IPS DF 6.9 (cell line): Measurements from ENCODE around the gene DPP7.
"Not testable (repeated sequence)": the region's sequence is repeated elsewhere in the genome, so short reads cannot be mapped to it uniquely, and the experiment has no call there.

Source experiments
- DNase-seq: peaks from one replicate; pipeline ENCODE4 v3.0.0-alpha.2; 2013; ENCODE audit warnings: low read depth, low spot score
- H3K27ac ChIP-seq: one replicate; pipeline ENCODE4 v1.5.1; 2013; ENCODE audit warnings: low read length, control low read depth
- H3K27me3 ChIP-seq: 2 replicates; pipeline ENCODE4 v1.6.1; 2013; ENCODE audit warnings: mild to moderate bottlenecking, low read length; ENCODE audit not compliant: control insufficient read depth, insufficient read depth
- H3K36me3 ChIP-seq: 2 replicates; pipeline ENCODE4 v1.6.1; 2013; ENCODE audit warnings: low read length; ENCODE audit not compliant: control insufficient read depth, insufficient read depth
- H3K4me1 ChIP-seq: 2 replicates; pipeline ENCODE4 v1.6.1; 2013; ENCODE audit warnings: low read length; ENCODE audit not compliant: control insufficient read depth, insufficient read depth
- H3K4me3 ChIP-seq: 2 replicates; pipeline ENCODE4 v1.5.1; 2013; ENCODE audit warnings: mild to moderate bottlenecking, low read length
- H3K9me3 ChIP-seq: 2 replicates; pipeline ENCODE4 v1.6.1; 2013; ENCODE audit warnings: low read length, inconsistent platforms; ENCODE audit not compliant: control insufficient read depth, insufficient read depth
- WGBS: extraction: QIAGEN DNeasy Blood & Tissue Kit; methylation state at CpG from one replicate; pipeline ENCODE4 v1.1.7; 2013; ENCODE audit warnings: mixed read lengths, missing lambda C conversion rate; ENCODE audit not compliant: insufficient read length, insufficient coverage; 5-methylcytosine and 5-hydroxymethylcytosine counted together

DPP7 gene

DNA sequence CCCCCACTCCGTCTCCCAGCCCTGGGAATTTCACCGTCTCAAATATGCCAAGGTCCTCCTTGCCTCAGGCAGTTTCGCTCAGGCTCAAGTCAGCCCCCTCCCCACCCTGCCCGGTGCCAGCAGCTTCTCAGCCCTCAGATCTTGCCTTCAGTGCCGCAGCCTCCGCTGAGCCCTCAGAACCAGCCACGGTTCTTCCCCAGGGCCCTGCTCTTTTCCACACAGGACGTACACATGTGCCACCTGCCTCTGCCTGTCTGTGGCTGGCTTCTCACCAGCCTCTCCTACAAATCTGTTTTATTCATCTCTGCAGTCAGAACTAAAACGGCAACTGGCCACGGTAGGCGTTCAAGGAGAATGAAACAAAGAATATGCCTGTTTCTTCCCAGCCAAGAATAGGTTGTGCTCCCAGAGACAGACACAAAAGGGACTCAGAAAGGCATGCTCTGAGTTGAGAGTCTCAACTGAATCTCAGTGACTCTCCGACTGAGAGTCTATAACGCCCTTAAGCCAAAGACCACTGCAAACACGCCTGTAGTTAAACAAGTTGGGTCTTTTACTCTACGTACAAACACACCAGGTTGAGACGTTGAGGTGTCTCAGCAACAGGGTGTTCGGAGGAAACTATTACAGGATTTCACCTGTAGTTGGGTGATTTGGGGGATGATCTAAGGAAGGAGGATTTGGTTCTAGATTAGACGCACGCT lies 13.8 kb upstream of the DPP7 start:
- no CpG with 5 or more reads among the region's 19 CpGs for WGBS

DNA sequence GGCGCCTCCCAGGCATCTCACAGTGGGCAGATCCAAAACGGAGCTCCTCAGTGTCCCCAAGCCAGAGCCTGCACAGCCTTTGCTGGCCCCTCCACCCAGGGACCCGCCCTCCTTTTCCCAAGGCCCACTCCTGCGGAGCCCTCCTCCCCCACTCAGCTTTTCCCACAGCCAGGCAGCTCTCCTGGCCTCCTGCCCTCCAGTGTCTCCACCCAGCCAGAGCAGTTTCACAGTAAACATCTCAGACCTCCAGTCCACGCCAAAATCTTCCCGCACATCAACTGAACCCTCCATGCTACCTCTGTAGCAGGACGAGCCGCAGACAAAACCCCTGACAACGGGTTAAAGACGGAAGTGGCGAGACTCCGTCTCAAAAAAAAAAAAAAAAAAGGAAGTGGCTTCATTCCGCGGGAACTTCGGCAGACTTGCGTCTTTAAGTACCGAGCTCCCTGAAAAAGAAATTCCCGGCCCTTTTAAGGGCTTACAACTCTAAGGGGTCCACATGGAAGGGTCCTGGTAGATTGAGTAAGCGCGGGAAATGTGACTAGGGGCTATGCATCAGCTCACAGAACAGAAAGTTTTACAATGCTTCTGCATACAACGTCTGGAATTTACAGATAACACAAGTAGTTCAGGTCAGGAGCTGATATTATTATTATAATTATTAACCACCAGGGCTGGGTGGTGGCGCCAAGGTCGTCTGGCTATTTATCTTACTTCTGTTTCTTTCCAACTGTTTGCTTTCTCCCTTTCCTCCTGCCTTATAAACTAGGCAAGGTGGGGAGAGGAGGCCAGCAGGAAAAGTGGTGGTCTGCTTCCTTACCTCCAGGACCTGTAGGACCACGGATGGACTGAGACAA lies 13.0 kb upstream of the DPP7 start:
- H3K4me3 ChIP-seq = no peak overlapping the region
- H3K27ac ChIP-seq = no peak overlapping the region
- no peak for DNase-seq
- WGBS = no CpG with 5 or more reads among the region's 24 CpGs
- H3K36me3 ChIP-seq = no peaks in the 10 kb centered on the region
- peaks cover 2% of the 10 kb centered on the region for H3K4me1 ChIP-seq
- H3K9me3 ChIP-seq = no peaks in the 10 kb centered on the region
- H3K27me3 ChIP-seq = no peaks in the 10 kb centered on the region

More for the DNA sequence above, 13.8 kb upstream of the DPP7 start:
- no peak overlapping the region for H3K4me3 ChIP-seq
- H3K36me3 ChIP-seq = no peaks in the 10 kb centered on the region
- peaks cover 2% of the 10 kb centered on the region for H3K4me1 ChIP-seq
- H3K9me3 ChIP-seq = no peaks in the 10 kb centered on the region
- no peak for DNase-seq
- H3K27ac ChIP-seq = no peak overlapping the region
- no peaks in the 10 kb centered on the region for H3K27me3 ChIP-seq

DNA sequence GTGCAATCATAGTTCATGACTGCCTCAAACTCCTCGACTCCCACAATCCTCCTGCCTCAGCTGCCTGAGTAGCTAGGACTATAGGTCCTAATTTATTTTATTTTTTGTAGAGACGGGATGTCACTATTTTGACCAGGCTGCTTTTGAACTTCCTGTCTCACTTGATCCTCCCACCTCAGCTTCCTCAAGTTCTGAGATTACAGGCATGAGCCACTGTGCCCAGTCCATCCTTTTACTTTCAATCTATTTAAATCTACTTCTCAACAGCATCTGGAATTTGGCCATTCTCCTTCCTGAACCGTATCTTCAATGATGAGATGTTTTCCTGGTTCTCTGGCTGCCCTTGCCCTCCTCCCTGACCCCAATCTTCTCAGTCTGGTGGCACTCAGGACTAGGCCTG lies 12.3 kb upstream of the DPP7 start:
- Histone ChIP-seq H3K27me3 (no peaks in the 10 kb centered on the region), H3K4me1 (peaks cover 2% of the 10 kb centered on the region), H3K36me3 (no peaks in the 10 kb centered on the region), H3K27ac (no peak overlapping the region), H3K4me3 (no peak overlapping the region), H3K9me3 (no peaks in the 10 kb centered on the region)
- no CpG with 5 or more reads among the region's 3 CpGs for WGBS
- DNase-seq = no peak

DNA sequence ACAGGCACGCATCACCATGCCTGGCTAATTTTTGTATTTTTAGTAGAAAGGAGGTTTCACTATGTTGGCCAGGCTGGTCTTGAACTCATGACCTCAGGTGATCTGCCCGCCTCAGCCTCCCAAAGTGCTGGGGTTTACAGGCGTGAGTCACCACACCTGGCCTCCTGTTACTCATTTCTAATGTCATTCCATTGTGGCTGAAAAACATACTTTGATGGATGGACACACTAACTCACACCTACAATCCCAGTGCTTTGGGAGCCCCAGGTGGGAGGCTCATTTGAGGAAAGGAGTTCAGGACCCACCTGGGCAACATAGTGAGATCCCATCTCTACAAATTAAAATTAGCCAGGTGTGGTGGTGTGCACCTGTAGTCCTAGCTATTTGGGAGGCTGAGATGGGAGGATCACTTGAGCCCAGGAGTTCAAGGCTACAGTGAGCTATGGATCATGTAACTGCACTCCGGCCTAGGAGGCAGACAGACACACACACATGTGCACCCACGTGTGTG lies 9.5 kb upstream of the DPP7 start:
- not testable (repeated sequence) for H3K4me3 ChIP-seq, H3K4me1 ChIP-seq, H3K9me3 ChIP-seq, H3K27me3 ChIP-seq, H3K27ac ChIP-seq, DNase-seq, H3K36me3 ChIP-seq
- no CpG with 5 or more reads among the region's 5 CpGs for WGBS

DNA sequence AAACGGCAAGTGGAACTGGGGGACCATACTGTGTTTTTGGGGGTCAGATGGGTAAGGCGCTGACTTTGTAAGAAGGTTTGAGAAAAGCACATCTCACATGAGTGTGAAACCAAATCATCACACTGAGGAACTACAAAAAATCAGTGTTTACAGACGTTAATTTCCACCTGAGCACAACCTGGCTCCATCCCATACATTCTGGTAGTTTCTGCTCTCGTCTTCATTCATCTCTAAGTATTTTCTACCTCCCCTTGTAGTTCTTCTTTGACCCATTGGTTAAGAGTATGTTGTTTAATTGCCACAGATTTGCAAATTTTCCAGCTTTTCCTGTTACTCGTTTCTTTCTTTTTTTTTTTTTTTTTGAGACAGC lies 8.9 kb upstream of the DPP7 start:
- Histone ChIP-seq H3K4me3 (no peak overlapping the region), H3K27ac (no peak overlapping the region), H3K36me3 (no peaks in the 10 kb centered on the region), H3K9me3 (no peaks in the 10 kb centered on the region), H3K27me3 (no peaks in the 10 kb centered on the region), H3K4me1 (no peaks in the 10 kb centered on the region; the same call in 1 of the 2 replicates)
- WGBS = no CpG with 5 or more reads among the region's 5 CpGs
- DNase-seq = no peak

DNA sequence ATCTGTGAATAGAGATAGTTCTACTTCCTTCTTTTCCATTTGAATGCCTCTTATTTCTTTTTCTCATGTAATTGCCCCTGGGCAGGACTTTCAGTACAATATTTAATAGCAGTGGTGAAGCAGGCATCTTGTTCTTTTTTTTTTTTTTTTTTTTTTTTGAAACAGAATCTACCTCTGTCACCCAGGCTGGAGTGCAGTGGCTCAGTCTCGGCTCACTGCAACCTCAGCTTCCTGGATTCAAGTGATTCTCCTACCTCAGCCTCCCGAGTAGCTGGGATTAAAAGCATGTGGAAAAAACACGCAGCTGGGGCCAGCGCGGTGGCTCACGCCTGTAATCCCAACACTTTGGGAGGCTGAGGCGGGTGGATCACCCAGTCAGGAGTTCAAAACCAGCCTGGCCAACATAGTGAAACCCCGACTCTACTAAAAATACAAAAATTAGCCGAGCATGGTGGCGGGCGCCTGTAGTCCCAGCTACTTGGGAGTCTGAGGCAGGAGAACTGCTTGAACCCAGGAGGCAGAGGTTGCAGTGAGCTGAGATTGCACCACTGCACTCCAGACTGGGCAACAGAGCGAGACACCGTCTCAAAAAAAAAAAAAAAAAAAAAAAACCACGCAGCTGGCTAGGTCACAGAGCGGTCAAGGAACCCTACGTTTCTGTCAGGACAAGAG lies 8.4 kb upstream of the DPP7 start:
- H3K36me3 ChIP-seq, H3K27ac ChIP-seq, H3K4me3 ChIP-seq, H3K9me3 ChIP-seq, H3K4me1 ChIP-seq, DNase-seq, H3K27me3 ChIP-seq: not testable (repeated sequence)
- no CpG with 5 or more reads among the region's 16 CpGs for WGBS

DNA sequence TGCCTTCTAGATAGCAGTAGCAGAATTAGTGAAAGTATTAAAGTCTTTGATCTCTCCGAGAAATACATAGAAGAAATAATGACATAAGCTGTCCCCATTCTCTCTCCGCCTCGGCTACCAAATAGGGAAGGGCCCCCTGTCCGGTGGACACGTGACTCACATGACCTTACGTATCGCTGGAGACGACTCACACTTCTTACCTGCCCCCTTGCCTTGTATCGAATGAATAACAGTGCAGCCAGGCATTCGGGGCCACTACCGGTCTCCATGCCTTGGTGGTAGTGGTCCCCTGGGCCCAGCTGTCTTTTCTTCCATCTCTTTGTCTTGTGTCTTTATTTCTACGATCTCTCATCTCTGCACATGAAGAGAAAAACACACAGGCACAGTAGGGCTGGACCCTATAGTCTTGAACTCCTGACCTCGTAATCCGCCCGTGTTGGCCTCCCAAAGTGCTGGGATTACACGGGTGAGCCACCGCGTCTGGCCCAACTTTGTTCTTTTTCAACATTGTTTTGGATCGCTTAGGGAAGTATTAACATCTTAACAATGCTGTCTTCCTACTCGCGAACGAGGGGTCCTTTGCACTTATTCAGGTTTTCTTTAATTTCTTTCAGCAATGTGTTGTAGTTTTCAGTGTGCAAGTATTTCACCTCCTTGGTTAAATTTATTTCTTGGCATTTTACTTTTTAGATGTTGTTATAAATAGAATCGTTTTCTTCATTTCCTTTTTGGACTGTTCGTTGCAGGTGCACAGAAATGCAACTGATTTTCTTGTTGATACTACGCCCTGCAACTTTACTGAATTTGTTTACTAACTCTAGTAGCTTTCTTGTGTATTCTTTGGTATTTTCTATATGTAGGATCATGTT lies 7.6 kb upstream of the DPP7 start:
- not testable (repeated sequence) for H3K4me3 ChIP-seq, H3K36me3 ChIP-seq, H3K9me3 ChIP-seq, H3K27ac ChIP-seq, DNase-seq, H3K4me1 ChIP-seq, H3K27me3 ChIP-seq
- WGBS = no CpG with 5 or more reads among the region's 25 CpGs

DNA sequence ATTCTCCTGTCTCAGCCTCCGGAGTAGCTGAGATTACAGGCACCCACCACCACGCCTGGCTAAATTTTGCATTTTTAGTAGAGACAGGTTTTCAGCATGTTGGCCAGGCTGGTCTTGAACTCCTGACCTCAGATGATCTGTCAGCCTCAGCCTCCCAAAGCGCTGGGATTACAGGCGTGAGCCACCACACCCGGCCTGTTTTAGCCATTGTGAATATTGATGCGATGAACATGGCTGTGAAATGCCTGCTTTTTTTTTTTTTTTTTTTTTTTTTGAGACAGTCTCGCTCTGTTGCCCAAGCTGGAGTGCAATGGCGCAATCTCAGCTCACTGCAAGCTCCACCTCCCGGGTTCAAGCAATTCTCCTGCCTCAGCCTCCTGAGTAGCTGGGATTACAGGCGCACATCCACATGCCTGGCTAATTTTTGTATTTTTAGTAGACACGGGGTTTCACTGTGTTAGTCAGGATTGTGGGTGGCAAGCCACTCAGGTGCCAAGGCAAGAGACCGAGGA lies 3.6 kb upstream of the DPP7 start:
- DNase-seq, H3K4me1 ChIP-seq, H3K9me3 ChIP-seq, H3K36me3 ChIP-seq, H3K27ac ChIP-seq, H3K4me3 ChIP-seq: not testable (repeated sequence)
- WGBS = no CpG with 5 or more reads among the region's 12 CpGs
- H3K27me3 ChIP-seq = peaks cover 11% of the 10 kb centered on the region; the same call in 1 of the 2 replicates

DNA sequence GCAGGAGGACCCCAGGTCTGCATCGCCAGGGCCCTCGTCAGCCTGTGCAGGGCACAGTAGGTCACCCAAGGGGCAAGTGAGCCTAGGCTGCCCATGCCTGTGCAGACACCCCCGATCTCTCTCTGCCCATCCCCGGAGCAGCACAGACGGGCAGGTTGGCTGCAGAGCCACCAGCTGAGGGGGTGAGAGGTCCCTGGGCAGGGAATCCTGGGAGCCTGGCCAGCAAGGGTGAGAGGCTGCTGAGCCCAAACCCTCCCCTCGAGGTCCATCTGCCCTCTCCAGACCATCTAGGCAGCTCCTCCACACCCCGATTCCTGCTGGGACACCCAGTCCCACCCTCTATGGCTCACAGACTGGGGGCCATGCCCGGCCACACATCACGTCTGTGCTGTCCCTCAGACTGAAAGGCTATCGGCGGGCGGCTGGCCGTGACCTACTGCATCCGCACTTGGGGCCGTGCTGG lies 2.8 kb upstream of the DPP7 start:
- Histone ChIP-seq H3K27me3 (peaks cover 11% of the 10 kb centered on the region; the same call in 1 of the 2 replicates), H3K4me3 (no peak overlapping the region; the same call in 1 of the 2 replicates), H3K4me1 (no peaks in the 10 kb centered on the region; the same call in 1 of the 2 replicates), H3K27ac (no peak overlapping the region), H3K36me3 (no peaks in the 10 kb centered on the region), H3K9me3 (no peaks in the 10 kb centered on the region)
- no CpG with 5 or more reads among the region's 15 CpGs for WGBS
- no peak for DNase-seq
